ENCODE results near the gene FAM47E. TPM values are rescaled to one million over a fixed set of nuclear protein-coding genes. Genes with fewer than 3 reads are reported as not detected.

Gene FAM47E
- total and polyA plus RNA-seq, 2 of the 13 experiments (the other 11 are each of a cell fraction or from before 2014, with no cell fraction given), result 0.33 to 0.66 TPM

GRCh38 chr4:76315267-76315918 lies 63.9 kb downstream of the FAM47E start (continued):
- TF ChIP-seq ZNF766 (CRISPR knock-in tag; IDR thresholded peaks at IDR 0.05; ENCODE audit: borderline replicate concordance), result no peak
- TF ChIP-seq, protein P1, sequence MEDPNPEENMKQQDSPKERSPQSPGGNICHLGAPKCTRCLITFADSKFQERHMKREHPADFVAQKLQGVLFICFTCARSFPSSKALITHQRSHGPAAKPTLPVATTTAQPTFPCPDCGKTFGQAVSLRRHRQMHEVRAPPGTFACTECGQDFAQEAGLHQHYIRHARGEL (CRISPR knock-in tag; IDR thresholded peaks at IDR 0.05), result no peak

DNA sequence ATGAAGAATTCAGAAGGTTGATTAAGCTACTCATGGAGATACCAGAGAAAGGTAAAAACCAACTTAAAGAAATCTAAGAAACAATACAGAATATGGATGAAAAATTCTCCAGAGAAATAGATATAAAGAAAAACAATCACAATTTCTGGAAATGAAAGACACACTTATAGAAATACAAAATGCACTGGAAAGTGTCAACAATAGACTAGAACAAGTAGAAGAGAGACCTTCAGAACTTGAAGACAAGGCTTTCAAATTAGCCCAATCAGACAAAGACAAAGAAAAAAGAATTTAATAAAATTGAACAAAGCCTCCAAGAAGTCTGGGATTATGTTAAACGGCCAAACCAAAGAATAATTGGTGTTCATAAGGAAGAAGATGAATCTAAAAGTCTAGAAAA lies 64.6 kb downstream of the FAM47E start:
- FAIRE-seq, result no peak
- H3K4me2 ChIP-seq (ENCODE audit: low read depth, low read length), result no peak overlapping the region
- H2AFZ ChIP-seq (ENCODE audit: low read length), result no peak overlapping the region
- no peaks in the 10 kb centered on the region for H3K79me2 ChIP-seq (ENCODE audit: insufficient read depth, low read length)
- H3K9me3 ChIP-seq (ENCODE audit: low read length), result peaks cover 13% of the 10 kb centered on the region
- H3K9ac ChIP-seq (ENCODE audit: insufficient read depth, low read depth, low read length), result no peak overlapping the region
- peaks cover 23% of the 10 kb centered on the region for H3K4me1 ChIP-seq (ENCODE audit: insufficient read depth, low read length)
- H3K36me3 ChIP-seq (replicated peaks in 1 of 2; ENCODE audit: control insufficient read depth in 1 of 2, insufficient read depth in 2 of 2, low read length in 2 of 2), result no peaks in the 10 kb centered on the region
- no peaks in the 10 kb centered on the region for H4K20me1 ChIP-seq (ENCODE audit: insufficient read depth, low read length)
- intact Hi-C loops (cut with micrococcal nuclease; ENCODE audit: unreplicated experiment) (no loop called here), in situ Hi-C loops (cut with HindIII; ENCODE audit: extremely low pct_ligation_motif_present, low pct_unique_long_range_greater_than_20kb) (no loop called here)
- no peaks in the 10 kb centered on the region for H3K27me3 ChIP-seq (ENCODE audit: control insufficient read depth in 1 of 2, insufficient read depth in 2 of 2, low read length in 2 of 2)
- no peak overlapping the region for H3K4me3 ChIP-seq (replicated peaks in 1 of 3; ENCODE audit: insufficient read depth in 1 of 3, low read depth in 2 of 3, low read length in 3 of 3)
- no peak for TF ChIP-seq FIP1L1 (IDR thresholded peaks at IDR 0.05; ENCODE audit: borderline replicate concordance, insufficient read depth, low read depth, low read length)
- no peak for TF ChIP-seq ZMAT3 (CRISPR knock-in tag; conservative IDR thresholded peaks at IDR 0.05)
- TF ChIP-seq, protein P2, sequence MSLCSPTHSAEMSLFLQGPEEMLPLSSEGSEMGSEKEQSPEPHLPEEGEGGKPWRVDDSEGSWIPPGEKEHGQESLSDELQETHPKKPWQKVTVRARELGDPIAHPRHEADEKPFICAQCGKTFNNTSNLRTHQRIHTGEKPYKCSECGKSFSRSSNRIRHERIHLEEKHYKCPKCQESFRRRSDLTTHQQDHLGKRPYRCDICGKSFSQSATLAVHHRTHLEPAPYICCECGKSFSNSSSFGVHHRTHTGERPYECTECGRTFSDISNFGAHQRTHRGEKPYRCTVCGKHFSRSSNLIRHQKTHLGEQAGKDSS (CRISPR knock-in tag; IDR thresholded peaks at IDR 0.05; ENCODE audit: borderline replicate concordance, low read depth), result no peak
- no peak for TF ChIP-seq BCL3 (CRISPR knock-in tag; IDR thresholded peaks at IDR 0.05)
- TF ChIP-seq ZNF678 (CRISPR knock-in tag; IDR thresholded peaks at IDR 0.05), result no peak
- TF ChIP-seq ZNF160 (CRISPR knock-in tag; IDR thresholded peaks at IDR 0.05), result peak; percentile 63; the same call in 1 of the 2 replicates
- WGBS (ENCODE audit: low lambda C conversion rate), result 0% methylated on average over 1 of the region's 1 CpG
- no peak overlapping the region for H3K27ac ChIP-seq (ENCODE audit: extremely low read length, insufficient read depth, low read length)
- ChIA-PET CTCF (ENCODE audit: low intra/inter-chr PET ratio, low total read pairs) (no interaction called here), POLR2A (no interaction called here)
- no peak for ATAC-seq
- no TSS peak for BruUV-seq (replicated peaks)
- no peak for DNase-seq (ENCODE audit: low spot score)
